HG03064 (cell line): ENCODE data around the gene MGAT4C.
"Not testable (repeated sequence)": the region's sequence is repeated elsewhere in the genome, so short reads cannot be mapped to it uniquely, and the experiment has no call there.

Experiments used
- ATAC-seq: cut with Tn5 transposase; IDR thresholded peaks from one replicate; pipeline ENCODE4 v1.9.1; 2021; ENCODE audit warnings: low read depth; ENCODE audit not compliant: unreplicated experiment

MGAT4C gene

GRCh38 chr12:86139671-86140070 lies 116.5 kb downstream of the MGAT4C start:
- no peak for ATAC-seq

- ATAC-seq, result no peak
Observed at GRCh38 chr12:86138770-86139169, 117.4 kb downstream of the MGAT4C start.

GRCh38 chr12:86137936-86138335 lies 118.3 kb downstream of the MGAT4C start:
- no peak for ATAC-seq

GRCh38 chr12:86134561-86134960 lies 121.6 kb downstream of the MGAT4C start:
- no peak for ATAC-seq

- ATAC-seq, result not testable (repeated sequence)
Observed at GRCh38 chr12:86126900-86127299, 129.3 kb downstream of the MGAT4C start.

- no peak for ATAC-seq
Observed at GRCh38 chr12:86122846-86123468, 133.2 kb downstream of the MGAT4C start.

- ATAC-seq, result no peak
Observed at GRCh38 chr12:86118161-86118560, 138.0 kb downstream of the MGAT4C start.

GRCh38 chr12:86117711-86118110 lies 138.5 kb downstream of the MGAT4C start:
- ATAC-seq, result no peak

GRCh38 chr12:86104087-86104486 lies 152.1 kb downstream of the MGAT4C start:
- no peak for ATAC-seq

- ATAC-seq, result no peak
Observed at GRCh38 chr12:86097161-86097560, 159.0 kb downstream of the MGAT4C start.

GRCh38 chr12:86091681-86092080 lies 164.5 kb downstream of the MGAT4C start:
- ATAC-seq, result no peak

GRCh38 chr12:86081843-86082242 lies 174.3 kb downstream of the MGAT4C start:
- ATAC-seq, result no peak

GRCh38 chr12:86059052-86059451 lies 197.1 kb downstream of the MGAT4C start:
- not testable (repeated sequence) for ATAC-seq

GRCh38 chr12:86057092-86057845 lies 198.9 kb downstream of the MGAT4C start:
- no peak for ATAC-seq

GRCh38 chr12:86052921-86053320 lies 203.3 kb downstream of the MGAT4C start:
- no peak for ATAC-seq

- no peak for ATAC-seq
Observed at GRCh38 chr12:86050010-86050409, 206.2 kb downstream of the MGAT4C start.

GRCh38 chr12:86044396-86044795 lies 211.8 kb downstream of the MGAT4C start:
- no peak for ATAC-seq

GRCh38 chr12:86042062-86042461 lies 214.1 kb downstream of the MGAT4C start:
- ATAC-seq, result no peak

GRCh38 chr12:86018361-86018760 lies 237.8 kb downstream of the MGAT4C start:
- ATAC-seq, result no peak

GRCh38 chr12:86015026-86015425 lies 241.2 kb downstream of the MGAT4C start:
- no peak for ATAC-seq

GRCh38 chr12:86006727-86007126 lies 249.5 kb downstream of the MGAT4C start:
- no peak for ATAC-seq

GRCh38 chr12:85998074-85998473 lies 258.1 kb downstream of the MGAT4C start:
- ATAC-seq, result no peak
